ENCODE measurements around the gene PPP1R1A. TPM values are rescaled to one million over a fixed set of nuclear protein-coding genes. Genes with fewer than 3 reads are reported as not detected.
A peak's percentile ranks its signal among the peaks of the same experiment; 100 is the strongest.

PPP1R1A gene
- total RNA-seq, 1 donor from 2014 or later, result 0.76 TPM

DNA sequence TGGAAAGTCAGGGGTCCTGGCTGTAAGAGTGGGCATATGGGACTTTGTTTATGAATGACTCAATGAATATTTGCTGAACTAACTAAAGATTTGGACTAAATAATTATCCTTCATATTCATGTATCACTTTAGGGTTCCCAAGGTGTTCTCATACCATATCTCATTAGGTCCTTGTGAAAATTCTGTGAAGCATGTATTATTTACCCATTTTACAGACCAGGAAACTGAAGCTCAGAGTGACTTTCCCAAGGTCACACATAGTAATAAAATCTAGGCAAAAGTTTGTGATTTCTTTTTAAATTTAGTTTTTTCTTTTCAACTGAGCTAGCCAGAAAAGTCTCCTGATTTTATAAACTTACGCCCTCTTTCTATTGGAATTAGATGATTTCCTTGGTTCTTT is 29.7 kb downstream of the PPP1R1A start:
- TF ChIP-seq, protein P1, sequence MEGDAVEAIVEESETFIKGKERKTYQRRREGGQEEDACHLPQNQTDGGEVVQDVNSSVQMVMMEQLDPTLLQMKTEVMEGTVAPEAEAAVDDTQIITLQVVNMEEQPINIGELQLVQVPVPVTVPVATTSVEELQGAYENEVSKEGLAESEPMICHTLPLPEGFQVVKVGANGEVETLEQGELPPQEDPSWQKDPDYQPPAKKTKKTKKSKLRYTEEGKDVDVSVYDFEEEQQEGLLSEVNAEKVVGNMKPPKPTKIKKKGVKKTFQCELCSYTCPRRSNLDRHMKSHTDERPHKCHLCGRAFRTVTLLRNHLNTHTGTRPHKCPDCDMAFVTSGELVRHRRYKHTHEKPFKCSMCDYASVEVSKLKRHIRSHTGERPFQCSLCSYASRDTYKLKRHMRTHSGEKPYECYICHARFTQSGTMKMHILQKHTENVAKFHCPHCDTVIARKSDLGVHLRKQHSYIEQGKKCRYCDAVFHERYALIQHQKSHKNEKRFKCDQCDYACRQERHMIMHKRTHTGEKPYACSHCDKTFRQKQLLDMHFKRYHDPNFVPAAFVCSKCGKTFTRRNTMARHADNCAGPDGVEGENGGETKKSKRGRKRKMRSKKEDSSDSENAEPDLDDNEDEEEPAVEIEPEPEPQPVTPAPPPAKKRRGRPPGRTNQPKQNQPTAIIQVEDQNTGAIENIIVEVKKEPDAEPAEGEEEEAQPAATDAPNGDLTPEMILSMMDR (IDR thresholded peaks at IDR 0.05; ENCODE audit: unreplicated experiment), result no peak
- no peak for DNase-seq (ENCODE audit: low spot score in 2 of 2, unreplicated experiment in 2 of 2)
- Mint-ChIP-seq H3K27me3 (ENCODE audit: low read depth) (peaks cover 49% of the 10 kb centered on the region), H3K4me1 (peaks cover 3% of the 10 kb centered on the region), H3K9me3 (no peaks in the 10 kb centered on the region), H3K27ac (no peak overlapping the region), H3K36me3 (no peaks in the 10 kb centered on the region), H3K4me3 (no peak overlapping the region)

DNA sequence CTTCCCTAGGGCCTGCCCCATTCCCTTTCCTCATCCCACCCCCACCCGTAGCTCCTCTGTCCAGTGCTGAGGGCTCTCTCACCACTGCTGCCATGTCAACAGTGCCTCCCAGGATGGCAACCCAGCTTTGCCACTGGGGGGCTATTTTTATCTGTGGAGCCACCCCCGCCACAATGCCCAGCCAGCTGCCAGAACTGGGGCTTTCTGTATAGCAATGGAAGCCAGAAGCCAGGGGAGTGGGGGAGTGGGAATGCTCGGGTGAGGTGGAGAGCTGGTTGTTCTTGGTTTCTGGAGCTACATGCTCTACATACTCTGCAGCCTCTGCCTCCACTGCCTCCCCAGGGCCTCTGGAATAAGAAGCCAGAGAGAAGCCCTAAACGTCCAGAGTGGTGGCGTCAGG is 30.1 kb downstream of the PPP1R1A start:
- H3K27ac Mint-ChIP-seq, result no peak overlapping the region
- DNase-seq (ENCODE audit: low spot score in 2 of 2, unreplicated experiment in 2 of 2), result no peak
- H3K27me3 Mint-ChIP-seq (ENCODE audit: low read depth), result peaks cover 44% of the 10 kb centered on the region
- peaks cover 3% of the 10 kb centered on the region for H3K4me1 Mint-ChIP-seq
- H3K9me3 Mint-ChIP-seq, result no peaks in the 10 kb centered on the region
- H3K36me3 Mint-ChIP-seq, result no peaks in the 10 kb centered on the region
- TF ChIP-seq, protein P1 (IDR thresholded peaks at IDR 0.05; ENCODE audit: unreplicated experiment), result no peak
- H3K4me3 Mint-ChIP-seq, result no peak overlapping the region

DNA sequence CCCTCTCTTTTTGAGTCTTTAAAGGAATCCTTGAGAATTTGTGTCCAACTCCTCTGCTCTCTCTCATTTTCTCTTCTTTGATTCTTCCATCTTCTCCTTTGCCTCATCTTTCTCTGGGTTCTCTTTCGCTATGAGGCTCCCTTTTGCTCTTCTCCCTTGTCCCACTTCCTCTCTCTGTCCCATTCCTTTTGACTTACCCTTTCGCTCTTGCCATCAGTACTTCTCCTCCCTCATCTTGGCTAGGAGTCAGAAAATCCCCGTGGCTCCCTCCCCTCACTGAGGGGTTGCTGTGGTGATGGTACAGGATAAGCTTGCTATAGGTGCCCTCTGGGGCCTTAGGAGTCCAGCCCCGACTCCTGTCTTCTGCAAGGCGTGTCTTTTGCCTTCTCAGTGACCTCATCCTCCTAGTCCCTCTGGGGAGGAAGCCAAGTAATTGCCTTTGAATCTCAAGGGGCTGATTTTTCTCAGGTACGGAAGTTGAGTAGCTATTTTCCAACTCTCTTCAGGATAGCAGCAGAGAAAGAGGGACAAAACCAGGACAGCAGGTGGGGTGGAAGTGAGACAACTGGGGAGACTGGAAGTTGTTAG is 32.7 kb downstream of the PPP1R1A start:
- Mint-ChIP-seq H3K4me3 (no peak overlapping the region), H3K36me3 (no peaks in the 10 kb centered on the region), H3K27ac (no peak overlapping the region), H3K9me3 (no peaks in the 10 kb centered on the region), H3K4me1 (peaks cover 3% of the 10 kb centered on the region), H3K27me3 (ENCODE audit: low read depth) (peaks cover 19% of the 10 kb centered on the region)
- no peak for DNase-seq (ENCODE audit: low spot score in 2 of 2, unreplicated experiment in 2 of 2)
- TF ChIP-seq, protein P1 (IDR thresholded peaks at IDR 0.05; ENCODE audit: unreplicated experiment), result no peak

DNA sequence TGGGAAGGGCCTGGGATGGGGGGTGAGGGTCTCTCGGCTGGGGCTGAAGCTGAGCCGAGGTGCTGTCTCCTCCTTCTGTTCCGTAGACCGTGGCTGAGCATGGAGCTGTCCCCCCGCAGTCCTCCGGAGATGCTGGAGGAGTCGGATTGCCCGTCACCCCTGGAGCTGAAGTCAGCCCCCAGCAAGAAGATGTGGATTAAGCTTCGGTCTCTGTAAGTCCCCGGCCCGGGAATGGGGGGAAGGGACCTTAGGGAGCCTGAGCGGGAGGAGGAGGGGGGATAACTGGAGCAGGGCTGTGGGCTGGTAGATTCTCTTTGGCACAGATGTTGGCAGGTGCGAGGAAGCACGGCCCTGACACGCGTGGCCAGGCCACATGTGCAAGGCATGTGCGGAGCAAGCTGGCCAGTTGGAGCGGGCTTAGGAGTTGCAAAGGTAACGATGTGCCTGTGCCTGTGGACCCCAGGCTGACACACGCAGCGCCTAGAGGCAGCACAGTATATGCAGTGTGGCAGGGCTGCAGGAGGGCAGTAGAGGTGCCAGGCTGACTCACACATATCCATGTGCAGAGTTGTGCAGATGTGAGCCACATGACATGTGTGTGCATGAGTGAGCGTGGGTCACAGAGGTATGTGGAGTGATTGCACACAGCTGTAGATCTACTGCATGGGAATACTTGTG is 38.5 kb downstream of the PPP1R1A start:
- Mint-ChIP-seq H3K36me3 (no peaks in the 10 kb centered on the region), H3K27ac (no peak overlapping the region), H3K4me1 (peaks cover 16% of the 10 kb centered on the region), H3K4me3 (peak overlapping the region; percentile 65), H3K27me3 (ENCODE audit: low read depth) (peaks cover 37% of the 10 kb centered on the region), H3K9me3 (no peaks in the 10 kb centered on the region)
- no peak for DNase-seq (ENCODE audit: low spot score in 2 of 2, unreplicated experiment in 2 of 2)
- TF ChIP-seq, protein P1 (IDR thresholded peaks at IDR 0.05; ENCODE audit: unreplicated experiment), result no peak

DNA sequence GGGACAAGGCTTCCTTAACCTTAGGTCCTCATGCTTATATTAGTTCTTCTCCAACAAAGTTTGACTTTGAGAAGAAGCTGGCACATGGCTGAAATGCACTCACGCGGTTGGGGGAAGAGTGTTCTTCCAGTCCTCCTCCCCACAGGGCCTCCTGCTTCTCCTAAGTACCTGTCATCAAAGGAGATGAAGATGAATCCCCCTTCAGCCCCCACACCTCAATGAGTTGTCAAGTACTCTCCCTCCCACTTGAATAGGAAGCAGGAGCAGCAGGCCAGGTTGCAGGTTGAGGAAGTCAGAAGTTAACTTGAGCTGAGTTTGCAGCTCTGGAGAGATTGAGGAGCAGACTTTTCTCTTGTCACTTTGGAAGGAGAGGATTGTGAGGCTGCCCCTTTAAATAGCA is 41.9 kb downstream of the PPP1R1A start:
- H3K27ac Mint-ChIP-seq, result no peak overlapping the region
- peaks cover 67% of the 10 kb centered on the region for H3K27me3 Mint-ChIP-seq (ENCODE audit: low read depth)
- H3K9me3 Mint-ChIP-seq, result no peaks in the 10 kb centered on the region
- H3K4me1 Mint-ChIP-seq, result peaks cover 16% of the 10 kb centered on the region
- TF ChIP-seq, protein P1 (IDR thresholded peaks at IDR 0.05; ENCODE audit: unreplicated experiment), result no peak
- H3K4me3 Mint-ChIP-seq, result no peak overlapping the region
- DNase-seq (ENCODE audit: low spot score in 2 of 2, unreplicated experiment in 2 of 2), result no peak
- no peaks in the 10 kb centered on the region for H3K36me3 Mint-ChIP-seq
